OCI-M2 (cell line): ENCODE data around the gene SRCIN1.
"Not testable (repeated sequence)": the region's sequence is repeated elsewhere in the genome, so short reads cannot be mapped to it uniquely, and the experiment has no call there.

Source experiments
- DNase-seq: peaks from one replicate; lab custom pipeline; 2025; ENCODE audit not compliant: unreplicated experiment; lab: John Stamatoyannopoulos, UW

Gene SRCIN1

GRCh38 chr17:38485681-38486298 is 120.0 kb downstream of the SRCIN1 start:
- DNase-seq = not testable (repeated sequence)

- DNase-seq = no peak
Measured at GRCh38 chr17:38485146-38485468, 120.6 kb downstream of the SRCIN1 start.

- not testable (repeated sequence) for DNase-seq
Measured at GRCh38 chr17:38484242-38485145, 121.3 kb downstream of the SRCIN1 start.

- DNase-seq = not testable (repeated sequence)
Measured at GRCh38 chr17:38482700-38483043, 123.1 kb downstream of the SRCIN1 start.

GRCh38 chr17:38482039-38482699 is 123.6 kb downstream of the SRCIN1 start:
- not testable (repeated sequence) for DNase-seq
